ENCODE measurements around the gene NHP2.

The NHP2 gene

GRCh38 chr5:178115136-178115813 lies 38.4 kb downstream of the NHP2 start:
- Histone ChIP-seq H3K27ac (ENCODE audit: poor library complexity, severe bottlenecking) (no peak overlapping the region), H3K4me3 (ENCODE audit: severe bottlenecking) (no peak overlapping the region), H3K27me3 (ENCODE audit: insufficient read depth, poor library complexity, severe bottlenecking) (no peaks in the 10 kb centered on the region), H3K36me3 (ENCODE audit: low read depth) (no peaks in the 10 kb centered on the region), H3K9me3 (ENCODE audit: severe bottlenecking) (no peaks in the 10 kb centered on the region), H3K4me1 (ENCODE audit: insufficient read depth, poor library complexity, severe bottlenecking) (no peaks in the 10 kb centered on the region)
- TF ChIP-seq CTCF (IDR thresholded peaks at IDR 0.05; ENCODE audit: poor library complexity, severe bottlenecking), result no peak
- ATAC-seq (ENCODE audit: low read depth) (no peak), DNase-seq (ENCODE audit: low spot score) (no peak)

- no peaks in the 10 kb centered on the region for H3K9me3 ChIP-seq (ENCODE audit: severe bottlenecking)
- no peaks in the 10 kb centered on the region for H3K27me3 ChIP-seq (ENCODE audit: insufficient read depth, poor library complexity, severe bottlenecking)
- H3K4me3 ChIP-seq (ENCODE audit: severe bottlenecking), result peak overlapping the region; percentile 40
- H3K4me1 ChIP-seq (ENCODE audit: insufficient read depth, poor library complexity, severe bottlenecking), result no peaks in the 10 kb centered on the region
- ATAC-seq (ENCODE audit: low read depth) (peak; percentile 13; the same call in 1 of the 3 replicates), DNase-seq (ENCODE audit: low spot score) (no peak)
- H3K27ac ChIP-seq (ENCODE audit: poor library complexity, severe bottlenecking), result no peak overlapping the region
- no peaks in the 10 kb centered on the region for H3K36me3 ChIP-seq (ENCODE audit: low read depth)
- no peak for TF ChIP-seq CTCF (IDR thresholded peaks at IDR 0.05; ENCODE audit: poor library complexity, severe bottlenecking)
Observed at GRCh38 chr5:178114325-178115135, 39.2 kb downstream of the NHP2 start.

- TF ChIP-seq CTCF (IDR thresholded peaks at IDR 0.05; ENCODE audit: poor library complexity, severe bottlenecking), result no peak
- H3K4me3 ChIP-seq (ENCODE audit: severe bottlenecking), result peak overlapping the region; percentile 40
- H3K36me3 ChIP-seq (ENCODE audit: low read depth), result no peaks in the 10 kb centered on the region
- H3K4me1 ChIP-seq (ENCODE audit: insufficient read depth, poor library complexity, severe bottlenecking), result peaks cover 3% of the 10 kb centered on the region
- H3K27me3 ChIP-seq (ENCODE audit: insufficient read depth, poor library complexity, severe bottlenecking), result no peaks in the 10 kb centered on the region
- peak overlapping the region; percentile 18 for H3K27ac ChIP-seq (ENCODE audit: poor library complexity, severe bottlenecking)
- no peaks in the 10 kb centered on the region for H3K9me3 ChIP-seq (ENCODE audit: severe bottlenecking)
- ATAC-seq (ENCODE audit: low read depth) (0 out of 3 replicates have a peak, but pooled peaks have one; percentile 11), DNase-seq (ENCODE audit: low spot score) (no peak)
Observed at GRCh38 chr5:178113841-178114324, 39.8 kb downstream of the NHP2 start.

- H3K4me3 ChIP-seq (ENCODE audit: severe bottlenecking), result peak within 1 kb of the TSS; percentile 40
- peak; percentile 61 for TF ChIP-seq CTCF (IDR thresholded peaks at IDR 0.05; ENCODE audit: poor library complexity, severe bottlenecking)
- H3K9me3 ChIP-seq (ENCODE audit: severe bottlenecking), result no peaks in the 10 kb centered on the region
- H3K27me3 ChIP-seq (ENCODE audit: insufficient read depth, poor library complexity, severe bottlenecking), result no peaks in the 10 kb centered on the region
- peaks cover 9% of the 10 kb centered on the region for H3K4me1 ChIP-seq (ENCODE audit: insufficient read depth, poor library complexity, severe bottlenecking)
- no peak for DNase-seq (ENCODE audit: low spot score)
- peak; percentile 86 for ATAC-seq (ENCODE audit: low read depth)
- peak within 1 kb of the TSS; percentile 18 for H3K27ac ChIP-seq (ENCODE audit: poor library complexity, severe bottlenecking)
- H3K36me3 ChIP-seq (ENCODE audit: low read depth), result no peaks in the 10 kb centered on the region
Observed at GRCh38 chr5:178113141-178113787, 40.4 kb downstream of the NHP2 start, which contains the start of gene N4BP3. Gene N4BP3, plus strand, starts transcription at chr5:178113532. Its CDS starts 6,052 bp downstream, at chr5:178119584.

Data from RWPE2 (cell line).